Common myeloid progenitor, CD34-positive (primary cell): Measurements from ENCODE around the gene CTDSP2.

Experiments
- CTCF ChIA-PET: fragments of 350-600 bp; sonication (Branson Sonifier 250); formaldehyde crosslinking; loops from one replicate; lab custom pipeline; 2021; ENCODE audit warnings: antibody characterized with exemption; lab: Charles Lee
- POLR2A ChIA-PET: fragments of 350-600 bp; sonication (Branson Sonifier 250); formaldehyde crosslinking; loops from one replicate; lab custom pipeline; 2021; ENCODE audit warnings: antibody characterized with exemption; lab: Charles Lee
- DNase-seq, 3 donors: peaks; one replicate each; pipeline versions ENCODE4 v3.0.0 to v3.0.0-alpha.2; 2013
- H3K27ac ChIP-seq, 2 experiments: 1 replicate in 1 of 2; 2 replicates in 1 of 2; pipeline ENCODE4 v1.7.0; 2013; ENCODE audit warnings: inconsistent platforms in 2 of 2, low read length in 2 of 2, mild to moderate bottlenecking in 2 of 2, low read depth in 1 of 2, moderate library complexity in 1 of 2; ENCODE audit not compliant: severe bottlenecking in 2 of 2, insufficient read depth in 1 of 2, poor library complexity in 1 of 2
- H3K27me3 ChIP-seq, 5 experiments: replicated peaks in 2 of 5; 1 replicate in 3 of 5; 2 replicates in 2 of 5; pipeline versions ENCODE4 v1.6.1 to v1.7.0; 2013; ENCODE audit warnings: low read length in 4 of 5, mild to moderate bottlenecking in 2 of 5, moderate library complexity in 2 of 5, inconsistent platforms in 1 of 5; ENCODE audit not compliant: insufficient read depth in 5 of 5, control insufficient read depth in 4 of 5
- H3K36me3 ChIP-seq, 4 experiments: 1 replicate in 2 of 4; 2 replicates in 2 of 4; pipeline versions ENCODE4 v1.6.1 to v1.7.0; 2013; ENCODE audit warnings: low read length in 3 of 4, control low read depth in 1 of 4, mild to moderate bottlenecking in 1 of 4; ENCODE audit not compliant: control insufficient read depth in 4 of 4, insufficient read depth in 4 of 4
- H3K4me1 ChIP-seq, 4 experiments: 1 replicate in 3 of 4; 2 replicates in 1 of 4; pipeline versions ENCODE4 v1.6.1 to v1.7.1; 2013; ENCODE audit warnings: low read length in 3 of 4, mild to moderate bottlenecking in 3 of 4, control low read depth in 1 of 4, inconsistent platforms in 1 of 4, moderate library complexity in 1 of 4; ENCODE audit not compliant: control insufficient read depth in 4 of 4, insufficient read depth in 4 of 4; ENCODE audit errors: control extremely low read depth in 1 of 4
- H3K4me3 ChIP-seq, 7 experiments: 1 replicate in 4 of 7; 2 replicates in 3 of 7; pipeline versions ENCODE4 v1.5.1 to v1.7.0; 2013; ENCODE audit warnings: mild to moderate bottlenecking in 7 of 7, low read length in 6 of 7, moderate library complexity in 6 of 7, inconsistent platforms in 2 of 7, low read depth in 2 of 7, control low read depth in 1 of 7; ENCODE audit not compliant: insufficient read depth in 4 of 7, control insufficient read depth in 1 of 7; ENCODE audit errors: extremely low read depth in 1 of 7
- H3K9me3 ChIP-seq, 5 experiments: 1 replicate in 4 of 5; 2 replicates in 1 of 5; pipeline versions ENCODE4 v1.6.1 to v1.7.1; 2013; ENCODE audit warnings: low read length in 4 of 5, mild to moderate bottlenecking in 2 of 5, inconsistent platforms in 1 of 5, low read depth in 1 of 5, moderate library complexity in 1 of 5; ENCODE audit not compliant: control insufficient read depth in 4 of 5, insufficient read depth in 2 of 5; ENCODE audit errors: control extremely low read depth in 1 of 5
- WGBS: methylation state at CpG from one replicate; pipeline ENCODE4 v1.1.5; 2013; ENCODE audit not compliant: insufficient coverage; 5-methylcytosine and 5-hydroxymethylcytosine counted together

CTDSP2 gene

GRCh38 chr12:57869927-57870318 is 23.4 kb upstream of the CTDSP2 start:
- POLR2A ChIA-PET: interaction anchor here (0.7 kb wide), 1 partner anchor 29 kb away, joined by 3 read pairs; no protein-coding TSS in a partner anchor
- H3K27me3 ChIP-seq: no peaks in the 10 kb centered on the region
- no peaks in the 10 kb centered on the region for H3K36me3 ChIP-seq
- H3K9me3 ChIP-seq: no peaks in the 10 kb centered on the region
- peaks cover 0 to 16% (median 10%) of the 10 kb centered on the region in 4 experiments for H3K4me1 ChIP-seq
- DNase-seq: no peak
- H3K4me3 ChIP-seq: no peak overlapping the region
- CTCF ChIA-PET: interaction anchor here (1.3 to 2.8 kb wide), 3 partner anchors 12 to 26 kb away, joined by 3 to 17 read pairs (median 3); no protein-coding TSS in a partner anchor
- 97% methylated on average over 7 of the region's 8 CpGs for WGBS
- H3K27ac ChIP-seq: no peak overlapping the region

GRCh38 chr12:57869298-57869926 is 22.9 kb upstream of the CTDSP2 start:
- no peak overlapping the region for H3K4me3 ChIP-seq
- H3K36me3 ChIP-seq: no peaks in the 10 kb centered on the region
- no peak overlapping the region for H3K27ac ChIP-seq
- CTCF ChIA-PET: interaction anchor here (1.3 to 6.2 kb wide), 5 partner anchors 13 to 44 kb away, joined by 3 to 24 read pairs (median 4); no protein-coding TSS in a partner anchor
- H3K27me3 ChIP-seq: no peaks in the 10 kb centered on the region
- peaks cover 0 to 18% (median 12%) of the 10 kb centered on the region in 4 experiments for H3K4me1 ChIP-seq
- no peaks in the 10 kb centered on the region for H3K9me3 ChIP-seq
- no peak for DNase-seq
- WGBS: 99% methylated on average over 10 of the region's 11 CpGs
- POLR2A ChIA-PET: interaction anchor here (0.7 kb wide), 1 partner anchor 30 kb away, joined by 3 read pairs; no protein-coding TSS in a partner anchor

GRCh38 chr12:57868851-57869268 is 22.3 kb upstream of the CTDSP2 start:
- Histone ChIP-seq H3K4me3 (no peak overlapping the region), H3K4me1 (peaks cover 0 to 13% (median 9%) of the 10 kb centered on the region in 4 experiments), H3K9me3 (no peaks in the 10 kb centered on the region), H3K27ac (no peak overlapping the region), H3K36me3 (no peaks in the 10 kb centered on the region), H3K27me3 (peaks cover 0 to 3% (median 0%) of the 10 kb centered on the region in 5 experiments)
- POLR2A ChIA-PET: no interaction called here
- WGBS: 87% methylated on average over 7 of the region's 11 CpGs
- DNase-seq: no peak
- CTCF ChIA-PET: interaction anchor here (1.3 to 6.2 kb wide), 4 partner anchors 14 to 43 kb away, joined by 3 to 24 read pairs (median 10); no protein-coding TSS in a partner anchor

GRCh38 chr12:57868221-57868620 is 21.7 kb upstream of the CTDSP2 start:
- POLR2A ChIA-PET: no interaction called here
- 100% methylated on average over 2 of the region's 3 CpGs for WGBS
- Histone ChIP-seq H3K27ac (no peak overlapping the region), H3K9me3 (no peaks in the 10 kb centered on the region), H3K36me3 (no peaks in the 10 kb centered on the region), H3K27me3 (peaks cover 0 to 3% (median 0%) of the 10 kb centered on the region in 5 experiments), H3K4me1 (peaks cover 0 to 10% (median 6%) of the 10 kb centered on the region in 4 experiments), H3K4me3 (no peak overlapping the region)
- CTCF ChIA-PET: interaction anchor here (1.3 to 6.2 kb wide), 4 partner anchors 9 to 42 kb away, joined by 3 to 24 read pairs (median 10); no protein-coding TSS in a partner anchor
- DNase-seq: no peak

GRCh38 chr12:57866308-57867019 is 19.9 kb upstream of the CTDSP2 start:
- H3K4me1 ChIP-seq: peaks cover 0 to 10% (median 6%) of the 10 kb centered on the region in 4 experiments
- POLR2A ChIA-PET: no interaction called here
- WGBS: 100% methylated on average over 2 of the region's 3 CpGs
- no peaks in the 10 kb centered on the region for H3K36me3 ChIP-seq
- no peak overlapping the region for H3K4me3 ChIP-seq
- no peaks in the 10 kb centered on the region for H3K9me3 ChIP-seq
- peaks cover 0 to 3% (median 0%) of the 10 kb centered on the region in 5 experiments for H3K27me3 ChIP-seq
- DNase-seq: no peak
- no peak overlapping the region for H3K27ac ChIP-seq
- CTCF ChIA-PET: interaction anchor here (1.3 to 6.2 kb wide), 8 partner anchors 12 to 37 kb away, joined by 3 to 24 read pairs (median 8); no protein-coding TSS in a partner anchor

GRCh38 chr12:57865084-57865751 is 18.7 kb upstream of the CTDSP2 start:
- Histone ChIP-seq H3K27ac (peak overlapping the region in 1 of 2 experiments; percentile 46), H3K27me3 (peaks cover 0 to 3% (median 0%) of the 10 kb centered on the region in 5 experiments), H3K4me3 (peak overlapping the region; percentile 23 to 76 (median 57)), H3K4me1 (peaks cover 0 to 10% (median 6%) of the 10 kb centered on the region in 4 experiments), H3K36me3 (no peaks in the 10 kb centered on the region), H3K9me3 (no peaks in the 10 kb centered on the region)
- WGBS: under 1% methylated on average over 47 of the region's 63 CpGs
- DNase-seq: peak in 2 of 3 donors; percentile 50 to 63
- ChIA-PET POLR2A (interaction anchor here (0.6 to 0.9 kb wide), 4 partner anchors 9 to 72 kb away, joined by 3 read pairs; no protein-coding TSS in a partner anchor), CTCF (interaction anchor here (0.9 to 6.2 kb wide), 9 partner anchors 9 to 38 kb away, joined by 3 to 24 read pairs (median 7); no protein-coding TSS in a partner anchor)
